Stomach (tissue), 9 donors: ENCODE data around the gene DUSP14. TPM values are rescaled to one million over a fixed set of nuclear protein-coding genes. Genes with fewer than 3 reads are reported as not detected.

ENCODE experiments used
- DNase-seq, 2 donors: peaks; one replicate each; pipeline versions ENCODE4 v3.0.0 to v3.0.0-alpha.2; 2013 to 2019
- H3K27ac ChIP-seq, 5 donors: fragments of 200-600 bp in 4 of 5; sonication (generic) in 4 of 5; one replicate each; pipeline ENCODE4 v1.5.1; 2013 to 2019; ENCODE audit warnings: mild to moderate bottlenecking in 1 of 5, moderate library complexity in 1 of 5
- H3K27me3 ChIP-seq, 3 donors: fragments of 200-600 bp; sonication (generic); one replicate each; pipeline ENCODE4 v1.5.1; 2017 to 2019; ENCODE audit warnings: mixed run types in 1 of 3
- H3K36me3 ChIP-seq, 4 donors: fragments of 200-600 bp; sonication (generic); 1 replicate in 3 of 4; 2 replicates in 1 of 4; pipeline ENCODE4 v1.5.1; 2016 to 2019
- H3K4me1 ChIP-seq, 4 donors: fragments of 200-600 bp; sonication (generic); one replicate each; pipeline ENCODE4 v1.5.1; 2016 to 2019
- H3K4me3 ChIP-seq, 4 donors: fragments of 200-600 bp; sonication (generic) in 3 of 4; one replicate each; pipeline ENCODE4 v1.5.1; 2016 to 2019; ENCODE audit warnings: mild to moderate bottlenecking in 1 of 4
- H3K9me3 ChIP-seq, 4 donors: fragments of 200-600 bp; sonication (generic); one replicate each; pipeline ENCODE4 v1.5.1; 2016 to 2019
- EP300 ChIP-seq: sonication (generic); formaldehyde crosslinking; IDR thresholded peaks from one replicate; pipeline ENCODE4 v1.6.1; 2017; ENCODE audit warnings: antibody characterized with exemption
- POLR2A ChIP-seq, 4 donors: fragments of 450-650 bp; IDR thresholded peaks; one replicate each; pipeline ENCODE4 v1.6.1; 2016; ENCODE audit warnings: antibody characterized with exemption in 4 of 4, control low read depth in 2 of 4, mild to moderate bottlenecking in 1 of 4, moderate library complexity in 1 of 4
- POLR2AphosphoS5 ChIP-seq, 3 donors: sonication (generic); formaldehyde crosslinking; IDR thresholded peaks; one replicate each; pipeline ENCODE4 v1.6.1; 2016; ENCODE audit warnings: antibody characterized with exemption in 3 of 3
- WGBS, 5 donors: extraction: QIAGEN DNeasy Blood & Tissue Kit in 3 of 5; methylation state at CpG; one replicate each; pipeline versions ENCODE4 v1.1.5 to v1.1.7; 2013 to 2018; 5-methylcytosine and 5-hydroxymethylcytosine counted together
- intact Hi-C: fragments of 100-400 bp; cut with DNase I; formaldehyde crosslinking; loops from one replicate; pipeline ENCODE4 v1.15.1; 2023; ENCODE audit warnings: low total_unique reads
- polyA plus RNA-seq, 3 donors: library from polyadenylated mRNA; stranded (reverse); fragments of 200-250 nt; gene quantifications; one replicate each; pipeline ENCODE4 v1.2.3, GENCODE V29; 2013
- total RNA-seq, 5 donors: library from RNA; depleted of rRNA; stranded (reverse); fragments of >200 nt; gene quantifications; one replicate each; pipeline versions ENCODE4 v1.1.0 to v1.2.3, GENCODE V29; 2014 to 2016
- TF ChIP-seq, protein P1 (sequence below), 7 experiments: fragments of 450-650 bp in 4 of 7; fragments of 200-600 bp in 3 of 7; sonication (generic) in 3 of 7; IDR thresholded peaks; one replicate each; pipeline ENCODE4 v1.5.1; 2016 to 2019; ENCODE audit warnings: antibody characterized with exemption in 7 of 7, control low read depth in 2 of 7, mild to moderate bottlenecking in 1 of 7
- donor health status: healthy with polysubstance abuse.
- donor health status: Bipolar disorder and iron deficiency.
- donor health status: healthy.

The DUSP14 gene
- total and polyA plus RNA-seq, 8 donors: 3.1 to 7.8 (median 6.1) TPM; not detected in 2

- Histone ChIP-seq H3K4me3 (no peak overlapping the region), H3K4me1 (no peaks in the 10 kb centered on the region), H3K27me3 (no peaks in the 10 kb centered on the region), H3K9me3 (no peaks in the 10 kb centered on the region), H3K36me3 (peaks cover 60 to 100% (median 100%) of the 10 kb centered on the region in 4 donors), H3K27ac (no peak overlapping the region)
- DNase-seq: no peak
- TF ChIP-seq EP300 (no peak), POLR2AphosphoS5 (IDR thresholded peaks at IDR 0.05) (no peak), POLR2A (IDR thresholded peaks at IDR 0.05) (no peak)
- TF ChIP-seq, protein P1, sequence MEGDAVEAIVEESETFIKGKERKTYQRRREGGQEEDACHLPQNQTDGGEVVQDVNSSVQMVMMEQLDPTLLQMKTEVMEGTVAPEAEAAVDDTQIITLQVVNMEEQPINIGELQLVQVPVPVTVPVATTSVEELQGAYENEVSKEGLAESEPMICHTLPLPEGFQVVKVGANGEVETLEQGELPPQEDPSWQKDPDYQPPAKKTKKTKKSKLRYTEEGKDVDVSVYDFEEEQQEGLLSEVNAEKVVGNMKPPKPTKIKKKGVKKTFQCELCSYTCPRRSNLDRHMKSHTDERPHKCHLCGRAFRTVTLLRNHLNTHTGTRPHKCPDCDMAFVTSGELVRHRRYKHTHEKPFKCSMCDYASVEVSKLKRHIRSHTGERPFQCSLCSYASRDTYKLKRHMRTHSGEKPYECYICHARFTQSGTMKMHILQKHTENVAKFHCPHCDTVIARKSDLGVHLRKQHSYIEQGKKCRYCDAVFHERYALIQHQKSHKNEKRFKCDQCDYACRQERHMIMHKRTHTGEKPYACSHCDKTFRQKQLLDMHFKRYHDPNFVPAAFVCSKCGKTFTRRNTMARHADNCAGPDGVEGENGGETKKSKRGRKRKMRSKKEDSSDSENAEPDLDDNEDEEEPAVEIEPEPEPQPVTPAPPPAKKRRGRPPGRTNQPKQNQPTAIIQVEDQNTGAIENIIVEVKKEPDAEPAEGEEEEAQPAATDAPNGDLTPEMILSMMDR (IDR thresholded peaks at IDR 0.05): no peak
- 81 to 93% (median 86%) methylated on average over 5 to 7 of the region's 7 CpGs for WGBS, 5 donors
- intact Hi-C loops: no loop called here
Measured at GRCh38 chr17:37470181-37470580, 19.5 kb upstream of the DUSP14 start.

DNA sequence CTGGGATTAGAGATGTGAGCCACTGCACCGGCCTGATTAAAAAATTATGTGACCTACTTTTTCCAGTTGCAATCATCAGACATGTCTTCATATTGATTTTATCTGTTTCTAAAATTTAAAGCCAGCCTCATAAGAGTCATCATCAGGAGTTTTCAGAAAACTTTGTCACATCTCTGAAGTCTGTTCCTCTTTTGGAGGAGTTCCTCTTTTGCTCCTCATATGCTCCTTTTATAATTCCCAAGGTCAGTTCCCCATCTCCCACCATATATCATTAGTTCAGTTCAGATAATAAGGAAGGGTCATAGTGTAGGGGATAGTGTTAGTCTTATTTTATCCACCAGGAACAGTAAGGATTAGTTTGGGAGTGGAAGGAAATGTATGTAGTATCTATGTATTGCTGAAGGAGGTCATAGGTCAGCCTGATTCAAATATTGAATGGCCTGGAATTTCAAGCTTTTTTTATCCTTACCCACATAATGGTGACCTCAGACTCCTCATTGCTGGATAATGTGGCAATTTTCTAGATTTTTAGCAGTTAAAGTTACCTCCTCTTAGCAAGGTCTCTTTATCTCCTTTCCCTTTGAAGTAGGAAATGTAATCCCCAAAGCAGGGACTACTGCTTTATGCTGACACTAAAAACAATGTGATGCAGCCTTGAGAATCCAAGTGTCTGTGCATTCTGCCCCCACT, 13.8 kb upstream of the DUSP14 start:
- Histone ChIP-seq H3K27ac (no peak overlapping the region), H3K4me3 (no peak overlapping the region), H3K4me1 (no peaks in the 10 kb centered on the region), H3K9me3 (no peaks in the 10 kb centered on the region), H3K36me3 (peaks cover 66 to 97% (median 97%) of the 10 kb centered on the region in 4 donors), H3K27me3 (no peaks in the 10 kb centered on the region)
- 76 to 97% (median 91%) methylated on average over 1 of the region's 1 CpG for WGBS, 5 donors
- intact Hi-C loops: no loop called here
- no peak for DNase-seq
- TF ChIP-seq, protein P1 (IDR thresholded peaks at IDR 0.05): no peak
- TF ChIP-seq POLR2AphosphoS5 (IDR thresholded peaks at IDR 0.05): no peak
- no peak for TF ChIP-seq POLR2A (IDR thresholded peaks at IDR 0.05)
- TF ChIP-seq EP300: no peak

DNA sequence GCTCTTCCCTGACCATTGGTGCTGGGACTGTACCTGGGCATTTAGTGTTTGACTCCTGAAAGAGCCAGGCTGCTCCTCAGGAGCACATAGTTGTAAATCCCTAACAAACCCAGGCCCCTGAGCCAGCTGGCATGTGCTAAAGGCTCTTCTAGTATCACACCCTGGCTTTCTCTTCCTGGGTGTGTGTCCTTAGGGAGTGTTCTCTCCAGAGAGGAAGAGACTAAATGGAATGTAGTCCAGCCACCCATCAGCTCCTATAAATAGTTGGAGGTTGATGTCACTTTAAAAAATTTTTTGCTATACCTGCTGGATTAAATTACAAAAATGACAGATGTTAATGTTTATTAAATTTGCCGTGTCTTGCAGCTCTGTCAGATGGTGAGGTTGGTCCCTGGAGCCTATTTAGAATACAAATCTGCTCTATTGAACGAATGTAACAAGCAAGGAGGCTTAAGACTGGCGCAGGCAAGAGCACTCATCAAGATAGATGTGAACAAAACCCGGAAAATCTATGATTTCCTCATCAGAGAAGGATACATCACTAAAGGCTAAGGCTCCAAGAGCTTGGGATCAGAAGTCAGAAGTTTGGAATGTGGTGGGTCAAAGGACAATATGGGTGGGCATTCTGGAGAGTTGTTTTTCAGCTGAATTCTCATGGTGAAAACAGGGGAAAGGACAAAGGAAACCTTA, 13.1 kb upstream of the DUSP14 start:
- no peak overlapping the region for H3K27ac ChIP-seq
- WGBS, 5 donors: 73 to 91% (median 88%) methylated on average over 4 of the region's 4 CpGs
- no peaks in the 10 kb centered on the region for H3K4me1 ChIP-seq
- no peaks in the 10 kb centered on the region for H3K27me3 ChIP-seq
- intact Hi-C loops: no loop called here
- TF ChIP-seq EP300: no peak
- TF ChIP-seq POLR2A (IDR thresholded peaks at IDR 0.05): no peak
- no peak for DNase-seq
- H3K4me3 ChIP-seq: no peak overlapping the region
- H3K36me3 ChIP-seq: peaks cover 62 to 90% (median 90%) of the 10 kb centered on the region in 4 donors
- no peaks in the 10 kb centered on the region for H3K9me3 ChIP-seq

- Histone ChIP-seq H3K27ac (no peak overlapping the region), H3K27me3 (no peaks in the 10 kb centered on the region), H3K9me3 (no peaks in the 10 kb centered on the region), H3K36me3 (peaks cover 51 to 74% (median 74%) of the 10 kb centered on the region in 4 donors), H3K4me1 (peaks cover 0 to 4% (median 2%) of the 10 kb centered on the region in 4 donors), H3K4me3 (no peak overlapping the region)
- 62 to 78% (median 73%) methylated on average over 2 of the region's 2 CpGs for WGBS, 5 donors
- TF ChIP-seq, protein P1 (IDR thresholded peaks at IDR 0.05): no peak
- TF ChIP-seq POLR2AphosphoS5 (IDR thresholded peaks at IDR 0.05): no peak
- TF ChIP-seq EP300: no peak
- no peak for TF ChIP-seq POLR2A (IDR thresholded peaks at IDR 0.05)
- intact Hi-C loops: no loop called here
- no peak for DNase-seq
Measured at GRCh38 chr17:37478187-37478586, 11.5 kb upstream of the DUSP14 start.
